A673 (cell line): ENCODE results near the gene RAVER2. TPM values are rescaled to one million over a fixed set of nuclear protein-coding genes. Genes with fewer than 3 reads are reported as not detected.
A peak's percentile ranks its signal among the peaks of the same experiment; 100 is the strongest.
"Not testable (repeated sequence)": the region's sequence is repeated elsewhere in the genome, so short reads cannot be mapped to it uniquely, and the experiment has no call there.

Experiments
- BruUV-seq: library from RNA; stranded (reverse); fragments of 400-500 nt; replicated peaks from 2 replicates; lab custom pipeline; 2021; lab: Mats Ljungman, UMichigan
- CTCF ChIA-PET: fragments of 300-600 bp; sonication (Branson Sonifier 250); formaldehyde crosslinking; loops from one replicate; lab custom pipeline; 2022; ENCODE audit warnings: antibody characterized with exemption; lab: Charles Lee
- POLR2A ChIA-PET: fragments of 300-600 bp; sonication (Branson Sonifier 250); formaldehyde crosslinking; loops from one replicate; lab custom pipeline; 2022; ENCODE audit warnings: antibody characterized with exemption; ENCODE audit not compliant: low non-redundant PET; lab: Charles Lee
- DNase-seq: peaks from one replicate; pipeline ENCODE4 v3.0.0-alpha.2; 2015; ENCODE audit warnings: low spot score
- H3K27ac ChIP-seq: fragments of 200-600 bp; sonication (generic); 2 replicates; pipeline ENCODE4 v1.5.1; 2016; ENCODE audit warnings: mixed run types, low read depth, mild to moderate bottlenecking, mixed read lengths, antibody characterized with exemption, low read length; ENCODE audit not compliant: poor library complexity, severe bottlenecking
- H3K27me3 ChIP-seq: fragments of 200-600 bp; sonication (generic); replicated peaks from 2 replicates; pipeline ENCODE4 v1.6.1; 2017; ENCODE audit warnings: mixed run types, low read depth, mild to moderate bottlenecking, mixed read lengths, antibody characterized with exemption, low read length; ENCODE audit not compliant: insufficient read depth, poor library complexity
- H3K36me3 ChIP-seq: fragments of 200-600 bp; sonication (generic); 2 replicates; pipeline ENCODE4 v1.6.1; 2016; ENCODE audit warnings: mixed run types, mild to moderate bottlenecking, mixed read lengths, antibody characterized with exemption, low read length; ENCODE audit not compliant: insufficient read depth, poor library complexity, severe bottlenecking
- H3K4me1 ChIP-seq: fragments of 200-600 bp; sonication (generic); 2 replicates; pipeline ENCODE4 v1.6.1; 2017; ENCODE audit warnings: mixed run types, mild to moderate bottlenecking, mixed read lengths, antibody characterized with exemption, low read length; ENCODE audit not compliant: insufficient read depth, poor library complexity, severe bottlenecking
- H3K4me3 ChIP-seq: fragments of 200-600 bp; sonication (generic); 2 replicates; pipeline ENCODE4 v1.5.1; 2016; ENCODE audit warnings: low read depth, mixed run types, mild to moderate bottlenecking, mixed read lengths, low read length; ENCODE audit not compliant: poor library complexity, severe bottlenecking
- H3K9me3 ChIP-seq: fragments of 200-600 bp; sonication (generic); 2 replicates; pipeline ENCODE4 v1.6.1; 2016; ENCODE audit warnings: mixed run types, low read depth, mild to moderate bottlenecking, mixed read lengths, antibody characterized with exemption, low read length; ENCODE audit not compliant: poor library complexity, severe bottlenecking
- CTCF ChIP-seq: fragments of 300-800, 200-600 bp; sonication (generic); conservative IDR thresholded peaks from 2 replicates; pipeline ENCODE4 v1.5.1; 2017; ENCODE audit warnings: low read depth, mild to moderate bottlenecking, antibody characterized with exemption, low read length, moderate library complexity, mixed read lengths
- EZH2 ChIP-seq: fragments of 200-600 bp; sonication (generic); IDR thresholded peaks from 2 replicates; pipeline ENCODE4 v1.6.1; 2017; ENCODE audit warnings: borderline replicate concordance, low read depth, mild to moderate bottlenecking, mixed read lengths, antibody characterized with exemption, low read length; ENCODE audit not compliant: poor library complexity, severe bottlenecking
- intact Hi-C: fragments of 100-400 bp; cut with micrococcal nuclease; formaldehyde crosslinking; loops from one replicate; pipeline ENCODE4 v1.10.0; 2022; ENCODE audit not compliant: unreplicated experiment
- total RNA-seq: library from RNA; stranded (reverse); gene quantifications from 2 replicates; pipeline ENCODE4 v1.2.3, GENCODE V29; 2021

RAVER2 gene
- total RNA-seq, 1 experiment from 2014 or later = 34.1 TPM

- CTCF ChIA-PET = no interaction called here
Observed at GRCh38 chr1:64814427-64814826, 69.6 kb downstream of the RAVER2 start.

GRCh38 chr1:64817364-64817763 is 72.5 kb downstream of the RAVER2 start:
- DNase-seq, H3K27ac ChIP-seq, CTCF ChIA-PET, H3K9me3 ChIP-seq, H3K27me3 ChIP-seq, H3K4me3 ChIP-seq, POLR2A ChIA-PET, H3K4me1 ChIP-seq, intact Hi-C loops, BruUV-seq: not testable (repeated sequence)
- H3K36me3 ChIP-seq = peaks cover 30% of the 10 kb centered on the region

More at GRCh38 chr1:64814427-64814826, 69.6 kb downstream of the RAVER2 start:
- H3K27ac ChIP-seq = no peak overlapping the region
- H3K27me3 ChIP-seq = no peaks in the 10 kb centered on the region
- no TSS peak for BruUV-seq
- no peak overlapping the region for H3K4me3 ChIP-seq
- no peaks in the 10 kb centered on the region for H3K9me3 ChIP-seq
- H3K36me3 ChIP-seq = peaks cover 24% of the 10 kb centered on the region
- POLR2A ChIA-PET = no interaction called here
- intact Hi-C loops = no loop called here
- no peak for DNase-seq
- H3K4me1 ChIP-seq = peaks cover 16% of the 10 kb centered on the region
- no peak for TF ChIP-seq CTCF
- TF ChIP-seq EZH2 = no peak

GRCh38 chr1:64820572-64820971 is 75.7 kb downstream of the RAVER2 start:
- CTCF ChIA-PET, H3K4me3 ChIP-seq, H3K9me3 ChIP-seq, H3K27ac ChIP-seq, POLR2A ChIA-PET, BruUV-seq, DNase-seq, H3K27me3 ChIP-seq: not testable (repeated sequence)
- intact Hi-C loops = loop anchor here (5.0 to 10.0 kb wide), 3 partner anchors 268 to 1203 kb away; no protein-coding TSS in a partner anchor
- Histone ChIP-seq H3K36me3 (peaks cover 20% of the 10 kb centered on the region), H3K4me1 (peaks cover 17% of the 10 kb centered on the region)

GRCh38 chr1:64822621-64823020 is 77.7 kb downstream of the RAVER2 start:
- Histone ChIP-seq H3K27me3 (no peaks in the 10 kb centered on the region), H3K4me1 (peaks cover 30% of the 10 kb centered on the region), H3K36me3 (peaks cover 11% of the 10 kb centered on the region), H3K27ac (peak overlapping the region; percentile 50), H3K4me3 (no peak overlapping the region), H3K9me3 (no peaks in the 10 kb centered on the region)
- intact Hi-C loops = loop anchor here (5.0 to 10.0 kb wide), 3 partner anchors 270 to 1205 kb away; no protein-coding TSS in a partner anchor
- DNase-seq = no peak
- CTCF ChIA-PET = interaction anchor here (1.2 kb wide), 1 partner anchor 218 kb away, joined by 4 read pairs; no protein-coding TSS in a partner anchor
- BruUV-seq = no TSS peak
- TF ChIP-seq EZH2 (no peak), CTCF (no peak)
- POLR2A ChIA-PET = no interaction called here
